Heart left ventricle (tissue), 16 donors: ENCODE data around the gene RIC3. TPM values are rescaled to one million over a fixed set of nuclear protein-coding genes. Genes with fewer than 3 reads are reported as not detected.

Source experiments
- ATAC-seq, 4 donors: fragments of 200-7000 bp; cut with Tn5 transposase; one replicate each; pipeline ENCODE4 v1.9.1; 2020 to 2022; ENCODE audit warnings: moderate library complexity in 4 of 4, mild to moderate bottlenecking in 3 of 4, moderate number of reproducible peaks in 1 of 4
- DNase-seq, 5 donors: peaks; one replicate each; pipeline ENCODE4 v3.0.0-alpha.2; 2020
- H3K27ac ChIP-seq, 12 donors: fragments of 200-600 bp; sonication (generic) in 4 of 12; one replicate each; pipeline versions ENCODE4 v1.5.0 to v1.8.0; 2016 to 2022; ENCODE audit warnings: mild to moderate bottlenecking in 2 of 12
- H3K27me3 ChIP-seq, 9 donors: fragments of 200-600 bp; sonication (generic) in 2 of 9; one replicate each; pipeline versions ENCODE4 v1.5.1 to v1.8.0; 2016 to 2022; ENCODE audit warnings: mild to moderate bottlenecking in 3 of 9
- H3K36me3 ChIP-seq, 9 donors: fragments of 200-600 bp; sonication (generic) in 2 of 9; one replicate each; pipeline versions ENCODE4 v1.5.0 to v1.8.0; 2018 to 2022; ENCODE audit warnings: mild to moderate bottlenecking in 2 of 9
- H3K4me1 ChIP-seq, 12 donors: fragments of 200-600 bp; sonication (generic) in 4 of 12; one replicate each; pipeline versions ENCODE4 v1.5.0 to v1.8.0; 2016 to 2022; ENCODE audit warnings: mild to moderate bottlenecking in 3 of 12
- H3K4me3 ChIP-seq, 12 donors: fragments of 200-600 bp; sonication (generic) in 4 of 12; one replicate each; pipeline versions ENCODE4 v1.5.0 to v1.8.0; 2017 to 2022; ENCODE audit warnings: mild to moderate bottlenecking in 9 of 12, moderate library complexity in 4 of 12
- H3K9me3 ChIP-seq, 12 donors: fragments of 200-600 bp; sonication (generic) in 4 of 12; one replicate each; pipeline versions ENCODE4 v1.5.0 to v1.8.0; 2016 to 2022; ENCODE audit warnings: mild to moderate bottlenecking in 1 of 12
- POLR2A ChIP-seq, 2 donors: fragments of 450-650 bp; IDR thresholded peaks; one replicate each; pipeline ENCODE4 v1.6.1; 2017; ENCODE audit warnings: antibody characterized with exemption in 2 of 2, mild to moderate bottlenecking in 2 of 2, moderate library complexity in 2 of 2
- WGBS, 4 donors: extraction: QIAGEN DNeasy Blood & Tissue Kit in 2 of 4; methylation state at CpG; one replicate each; pipeline versions ENCODE4 v1.1.5 to v1.1.7; 2013 to 2018; 5-methylcytosine and 5-hydroxymethylcytosine counted together
- intact Hi-C, 10 donors: fragments of 100-400 bp; cut with DNase I; formaldehyde crosslinking; loops; one replicate each; pipeline versions ENCODE4 v1.11.1 to v1.14.2; 2022
- polyA plus RNA-seq, 2 donors: library from polyadenylated mRNA; stranded (reverse); fragments of 200-250 nt; gene quantifications; one replicate each; pipeline ENCODE4 v1.2.3, GENCODE V29; 2013
- total RNA-seq, 9 donors: library from RNA; depleted of rRNA in 2 of 9; stranded (reverse); fragments of >200 nt in 2 of 9; fragmentation: NEBNext Ultra II Directional in 3 of 9; extraction: Animal tissue kit (Norgen Biotek cat#: 25700) in 3 of 9; gene quantifications; one replicate each; pipeline versions ENCODE4 v1.1.0 to v1.2.4, GENCODE V29; 2016 to 2023
- TF ChIP-seq, protein P1 (sequence below), 12 donors: fragments of 200-600 bp; sonication (generic) in 4 of 12; IDR thresholded peaks; one replicate each; pipeline versions ENCODE4 v1.5.0 to v1.8.0; 2018 to 2022; ENCODE audit warnings: antibody characterized with exemption in 12 of 12, mild to moderate bottlenecking in 5 of 12
- donor health status: ischemic (EF 13 %, LVEDD 7.1; RV severe dilation, severe dysfunction).
- donor health status: healthy with polysubstance abuse.
- donor health status: DM: no; HTN: yes; CAD: no.
- donor health status: DM: no; HTN: no; CAD: no.
- donor health status: ischemic (EF 25% LVEDD 6.9; RV normal size, moderate dysfunction).
- donor health status: ischemic (EF 25% LVEDD 5.7; RV mildly dilated, moderate dysfunction).
- donor health status: healthy.
- donor health status: DM: yes; HTN: yes; CAD: no.
- donor health status: ischemic (EF 35%, LVEDD 5.7; RV mildly dilated, moderate dysfunction).
- donor health status: nonischemic (EF 11% LVEDD 7.7; RV severe dilation, severe dysfunction).
- donor health status: DM: yes; HTN: yes; CAD: no.
- donor health status: PGD.
- donor health status: ischemic (EF 29% LVEDD 5.4; RV normal size, mild dysfunction).
- donor health status: nonischemic (EF 23%, LVEDD 6.1; RV moderate dilation, normal function).

The RIC3 gene
- total and polyA plus RNA-seq, 11 donors = 3.1 to 16.3 (median 10.0) TPM

DNA sequence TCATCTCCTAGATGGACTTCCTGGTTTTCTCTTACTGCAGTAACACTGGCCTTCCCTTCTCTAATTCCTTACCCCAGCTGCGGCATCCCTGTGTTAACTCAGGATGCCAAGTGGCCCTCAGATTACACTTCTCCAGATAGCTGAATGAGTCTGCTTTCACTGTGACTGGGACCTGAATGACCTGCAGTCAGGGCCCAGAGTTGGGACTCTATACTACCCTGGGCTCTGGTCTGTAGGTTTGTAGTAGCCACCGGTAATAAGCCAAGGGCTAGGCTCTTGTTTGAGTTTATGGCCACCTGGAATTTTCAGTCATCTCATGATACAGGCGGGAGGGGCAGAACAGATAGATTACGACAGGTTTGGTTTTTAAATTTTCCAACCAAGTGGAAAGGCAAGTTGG is 63.7 kb downstream of the RIC3 start:
- intact Hi-C loops = no loop called here
- DNase-seq (no peak), ATAC-seq (peak in 1 of 4 donors; percentile 18)
- TF ChIP-seq, protein P1, sequence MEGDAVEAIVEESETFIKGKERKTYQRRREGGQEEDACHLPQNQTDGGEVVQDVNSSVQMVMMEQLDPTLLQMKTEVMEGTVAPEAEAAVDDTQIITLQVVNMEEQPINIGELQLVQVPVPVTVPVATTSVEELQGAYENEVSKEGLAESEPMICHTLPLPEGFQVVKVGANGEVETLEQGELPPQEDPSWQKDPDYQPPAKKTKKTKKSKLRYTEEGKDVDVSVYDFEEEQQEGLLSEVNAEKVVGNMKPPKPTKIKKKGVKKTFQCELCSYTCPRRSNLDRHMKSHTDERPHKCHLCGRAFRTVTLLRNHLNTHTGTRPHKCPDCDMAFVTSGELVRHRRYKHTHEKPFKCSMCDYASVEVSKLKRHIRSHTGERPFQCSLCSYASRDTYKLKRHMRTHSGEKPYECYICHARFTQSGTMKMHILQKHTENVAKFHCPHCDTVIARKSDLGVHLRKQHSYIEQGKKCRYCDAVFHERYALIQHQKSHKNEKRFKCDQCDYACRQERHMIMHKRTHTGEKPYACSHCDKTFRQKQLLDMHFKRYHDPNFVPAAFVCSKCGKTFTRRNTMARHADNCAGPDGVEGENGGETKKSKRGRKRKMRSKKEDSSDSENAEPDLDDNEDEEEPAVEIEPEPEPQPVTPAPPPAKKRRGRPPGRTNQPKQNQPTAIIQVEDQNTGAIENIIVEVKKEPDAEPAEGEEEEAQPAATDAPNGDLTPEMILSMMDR (IDR thresholded peaks at IDR 0.05) = no peak
- TF ChIP-seq POLR2A (IDR thresholded peaks at IDR 0.05) = no peak
- Histone ChIP-seq H3K27me3 (no peaks in the 10 kb centered on the region), H3K36me3 (peaks cover 0 to 61% (median 34%) of the 10 kb centered on the region in 9 donors), H3K4me1 (peaks cover 0 to 26% (median 6%) of the 10 kb centered on the region in 12 donors), H3K4me3 (no peak overlapping the region), H3K27ac (no peak overlapping the region), H3K9me3 (no peaks in the 10 kb centered on the region)
- 76 to 92% (median 87%) methylated on average over 4 of the region's 4 CpGs for WGBS, 4 donors

DNA sequence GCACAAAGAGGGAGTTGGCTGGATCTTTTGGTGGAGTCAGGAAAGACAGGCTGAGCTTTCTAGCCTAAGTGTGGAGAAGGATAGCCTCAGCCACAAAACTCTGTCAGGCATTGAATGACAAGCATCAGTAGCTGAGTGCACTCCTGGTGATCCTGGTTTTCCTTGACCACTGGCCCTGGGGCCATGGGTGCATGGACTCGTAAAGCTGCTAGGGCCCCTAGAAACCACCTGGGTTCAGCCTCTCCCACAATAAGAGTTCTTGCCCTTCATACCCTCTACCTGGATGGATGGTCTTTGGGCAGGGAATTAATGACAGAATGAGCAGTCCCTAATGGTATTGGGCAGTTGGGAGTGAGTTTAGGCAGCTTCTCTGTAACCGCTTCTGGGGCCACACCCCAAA is 64.9 kb downstream of the RIC3 start:
- no peak overlapping the region for H3K27ac ChIP-seq
- WGBS, 4 donors = 93 to 96% (median 94%) methylated on average over 2 of the region's 2 CpGs
- intact Hi-C loops = no loop called here
- peaks cover 0 to 69% (median 35%) of the 10 kb centered on the region in 9 donors for H3K36me3 ChIP-seq
- no peaks in the 10 kb centered on the region for H3K9me3 ChIP-seq
- DNase-seq = no peak
- ATAC-seq = no peak
- H3K4me1 ChIP-seq = peaks cover 0 to 26% (median 6%) of the 10 kb centered on the region in 12 donors
- TF ChIP-seq, protein P1 (IDR thresholded peaks at IDR 0.05) = no peak
- no peak for TF ChIP-seq POLR2A (IDR thresholded peaks at IDR 0.05)
- no peaks in the 10 kb centered on the region for H3K27me3 ChIP-seq
- H3K4me3 ChIP-seq = no peak overlapping the region

DNA sequence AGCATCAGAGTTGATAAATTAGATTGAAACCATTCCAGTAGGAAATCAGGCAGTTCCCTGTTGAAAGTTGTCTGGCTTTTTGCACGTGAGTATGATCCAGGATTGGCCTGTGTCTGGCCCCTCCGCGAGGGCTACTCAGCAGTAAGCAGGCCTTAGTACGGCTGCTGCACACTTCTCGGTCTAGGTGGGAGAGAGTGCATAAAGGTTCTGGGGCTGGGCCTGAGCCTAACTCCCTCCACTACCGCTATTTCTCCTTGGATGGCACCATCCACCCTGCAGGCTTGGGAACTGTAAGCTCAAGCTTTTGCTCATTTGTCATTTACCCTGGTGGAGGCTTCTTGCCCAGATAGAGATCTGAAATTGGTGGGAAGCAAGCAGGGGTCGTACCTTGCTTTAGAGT is 65.9 kb downstream of the RIC3 start:
- peaks cover 0 to 77% (median 35%) of the 10 kb centered on the region in 9 donors for H3K36me3 ChIP-seq
- DNase-seq (no peak), ATAC-seq (no peak)
- WGBS, 4 donors = 82 to 97% (median 86%) methylated on average over 6 to 7 of the region's 7 CpGs
- H3K4me1 ChIP-seq = peaks cover 0 to 21% (median 5%) of the 10 kb centered on the region in 12 donors
- H3K4me3 ChIP-seq = no peak overlapping the region
- H3K9me3 ChIP-seq = no peaks in the 10 kb centered on the region
- no peak for TF ChIP-seq POLR2A (IDR thresholded peaks at IDR 0.05)
- TF ChIP-seq, protein P1 (IDR thresholded peaks at IDR 0.05) = no peak
- no peak overlapping the region for H3K27ac ChIP-seq
- intact Hi-C loops = no loop called here
- H3K27me3 ChIP-seq = no peaks in the 10 kb centered on the region

DNA sequence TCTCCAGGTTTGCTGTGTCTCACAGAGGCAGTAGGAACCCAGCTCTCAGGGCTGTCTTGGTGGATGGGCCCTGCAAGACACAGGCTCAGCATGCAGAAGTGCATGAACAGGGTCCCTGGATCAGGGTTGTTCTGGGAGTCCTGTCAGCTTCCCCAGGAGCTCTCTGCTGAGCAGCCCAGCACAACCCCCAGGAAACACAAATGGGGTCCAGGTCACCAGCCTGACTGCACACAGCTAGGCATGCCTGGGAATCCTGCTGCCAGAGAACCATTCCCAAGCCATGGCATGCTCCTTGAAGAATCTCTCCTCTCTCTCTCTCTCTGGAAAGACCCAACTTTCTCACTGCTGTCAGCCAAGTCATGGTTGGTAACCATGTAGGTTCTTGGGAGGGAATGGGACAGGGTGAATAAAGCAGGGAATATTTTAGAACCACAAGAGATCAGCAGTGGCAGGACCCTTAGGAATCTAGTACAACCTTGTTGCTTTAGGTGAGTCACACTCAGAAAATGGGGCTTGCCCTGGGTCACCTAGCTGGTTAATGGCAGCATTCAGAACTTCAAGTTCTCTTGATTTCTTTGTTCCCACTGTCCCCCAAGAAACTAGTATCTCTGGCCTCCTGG is 66.4 kb downstream of the RIC3 start:
- H3K4me1 ChIP-seq = peaks cover 0 to 21% (median 5%) of the 10 kb centered on the region in 12 donors
- peaks cover 0 to 82% (median 39%) of the 10 kb centered on the region in 9 donors for H3K36me3 ChIP-seq
- H3K9me3 ChIP-seq = no peaks in the 10 kb centered on the region
- DNase-seq (peak in 1 of 5 donors; percentile 1), ATAC-seq (no peak)
- no peak for TF ChIP-seq POLR2A (IDR thresholded peaks at IDR 0.05)
- TF ChIP-seq, protein P1 (IDR thresholded peaks at IDR 0.05) = no peak
- intact Hi-C loops = no loop called here
- no peaks in the 10 kb centered on the region for H3K27me3 ChIP-seq
- H3K4me3 ChIP-seq = no peak overlapping the region
- H3K27ac ChIP-seq = no peak overlapping the region
